Suppressor macrophage treated with lipopolysaccharide for 1 hour (primary cell): Measurements from ENCODE around the gene POLRMT.
"Not testable (repeated sequence)": the region's sequence is repeated elsewhere in the genome, so short reads cannot be mapped to it uniquely, and the experiment has no call there.

Source experiments
- DNase-seq, 3 donors: peaks; one replicate each; pipeline ENCODE4 v3.0.0-alpha.2; 2020 to 2022

Gene POLRMT

DNA sequence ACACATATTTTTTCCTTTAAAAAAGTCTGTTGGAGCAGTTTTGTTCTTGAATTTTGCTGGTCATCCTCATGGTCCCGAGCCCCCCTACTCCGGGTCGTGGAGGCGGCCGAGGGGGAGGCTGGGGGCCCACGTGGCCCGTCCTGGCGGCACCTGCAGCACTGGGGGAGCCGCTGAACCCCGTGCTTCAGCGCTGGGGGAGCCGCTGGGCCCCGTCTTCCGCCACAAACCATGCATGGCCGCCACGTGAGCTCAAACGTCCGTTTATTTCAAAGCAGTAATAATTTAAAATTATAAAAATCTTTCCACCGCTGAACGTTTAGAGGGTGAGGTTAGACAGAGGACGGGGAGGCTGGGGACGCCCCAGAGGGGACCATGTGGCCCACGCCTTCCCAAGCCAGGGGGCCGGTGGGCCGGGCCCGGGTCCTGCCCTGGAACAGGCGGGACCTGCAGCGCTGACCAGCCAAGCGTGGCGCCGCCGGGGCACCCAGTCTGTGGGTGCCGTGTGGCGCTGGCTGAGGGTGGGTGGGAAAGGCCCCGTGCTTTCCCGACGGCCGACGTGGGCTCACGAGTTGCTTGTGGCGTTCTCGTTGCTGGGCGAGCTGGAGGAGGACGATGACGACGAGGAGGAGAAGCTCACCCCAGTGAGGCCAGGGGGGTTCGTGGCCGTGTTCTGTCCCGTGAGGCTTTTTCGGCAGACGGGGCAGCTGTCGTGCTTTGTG is 14.4 kb upstream of the POLRMT start:
- DNase-seq = no peak

DNA sequence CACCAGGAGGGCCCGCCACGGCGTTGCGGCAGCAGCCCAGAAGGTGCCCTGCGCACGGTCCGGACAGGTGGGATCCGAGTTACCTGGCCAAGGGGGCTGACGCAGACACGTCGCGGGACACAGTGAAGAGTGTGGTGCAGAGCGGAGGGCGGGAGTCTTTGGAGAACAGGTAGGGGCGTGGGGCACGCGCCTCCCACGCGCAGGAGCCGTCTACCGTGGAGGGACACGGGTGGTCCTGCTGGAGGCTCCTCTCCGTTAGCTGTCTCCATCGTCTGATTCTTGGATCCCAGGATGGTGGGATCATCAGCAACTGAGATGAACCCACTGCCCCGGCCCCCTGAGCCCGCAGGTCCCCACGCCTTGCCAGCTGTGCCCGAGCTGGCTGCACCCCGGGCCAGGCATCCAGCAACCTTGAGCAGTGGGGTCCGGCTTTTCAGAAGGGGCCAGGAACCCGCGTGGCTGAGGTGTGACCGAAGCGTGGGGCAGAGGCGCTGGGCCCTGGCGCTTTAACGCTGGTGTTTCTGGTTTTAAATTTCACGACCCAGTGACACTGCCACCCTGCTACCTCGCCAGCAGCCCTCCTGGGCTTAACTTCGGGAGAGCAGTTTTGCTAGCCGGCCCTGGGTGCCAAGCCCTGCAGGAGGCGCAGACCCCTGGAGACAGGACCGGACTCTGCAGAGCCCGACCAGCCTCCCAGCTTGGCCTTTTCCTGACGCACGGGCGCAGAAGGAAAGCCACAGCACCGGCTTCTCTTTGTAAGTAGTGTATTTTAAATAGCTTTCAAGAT is 13.6 kb upstream of the POLRMT start:
- DNase-seq = no peak

DNA sequence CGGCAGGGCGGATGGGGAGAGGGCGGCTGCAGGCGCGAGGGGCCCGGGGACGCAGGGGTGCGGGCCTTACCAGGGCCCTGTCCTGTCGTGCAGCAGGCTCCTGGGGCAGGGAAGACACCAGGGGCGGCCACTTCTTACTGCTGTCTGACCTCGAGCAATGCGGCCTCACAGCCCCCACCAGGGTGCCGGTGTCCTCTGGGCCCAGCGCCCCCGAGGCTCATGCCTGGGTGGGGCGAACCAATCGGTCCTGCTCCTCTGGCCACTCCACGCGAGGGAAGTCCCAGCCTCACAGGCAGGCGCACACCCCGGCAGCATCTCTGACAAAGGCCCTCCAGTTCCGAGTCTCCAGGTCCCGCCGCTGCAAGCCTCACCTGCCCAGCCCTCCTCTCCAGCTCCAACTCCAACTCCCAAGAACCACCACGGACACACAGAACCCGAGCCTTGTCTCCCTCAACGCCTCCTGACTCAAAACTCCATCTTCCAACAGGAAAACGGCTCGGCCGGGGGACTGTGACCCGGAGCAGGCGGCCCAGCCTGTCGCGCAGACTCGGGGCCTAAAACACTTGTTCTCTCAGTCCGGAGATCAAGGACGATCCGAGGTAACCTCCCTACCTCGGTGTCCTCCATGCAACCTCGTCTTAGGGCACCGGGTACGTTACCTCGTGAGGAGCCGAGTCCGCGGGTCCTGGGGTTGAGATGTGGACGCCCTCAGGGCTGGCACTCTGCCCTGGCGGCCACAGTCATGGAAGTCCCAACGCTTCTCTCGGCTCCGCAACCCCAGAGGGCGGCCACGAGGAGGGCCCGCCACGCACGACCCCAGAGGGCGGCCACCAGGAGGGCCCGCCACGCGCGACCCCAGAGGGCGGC is 12.8 kb upstream of the POLRMT start:
- no peak for DNase-seq

DNA sequence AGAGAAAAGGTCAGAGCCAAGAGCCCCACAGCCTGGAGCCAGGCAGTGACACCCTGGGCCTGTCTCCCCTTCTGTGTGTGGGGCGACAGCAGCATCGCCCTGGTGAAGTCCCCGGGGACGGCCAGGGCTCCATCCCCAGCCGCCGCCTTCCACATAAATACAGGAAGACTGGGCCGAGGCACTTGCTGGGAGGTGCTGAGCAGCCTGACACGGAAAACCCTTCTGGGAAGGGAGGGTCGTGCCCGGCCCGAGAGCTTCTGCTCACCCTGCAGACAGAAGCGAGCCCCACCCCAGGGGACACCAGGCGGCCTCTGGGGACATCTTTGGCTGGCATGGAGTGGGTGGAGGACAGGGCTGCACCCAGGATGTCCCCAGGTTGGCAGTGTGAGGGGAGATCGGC is 11.5 kb upstream of the POLRMT start:
- DNase-seq = no peak

DNA sequence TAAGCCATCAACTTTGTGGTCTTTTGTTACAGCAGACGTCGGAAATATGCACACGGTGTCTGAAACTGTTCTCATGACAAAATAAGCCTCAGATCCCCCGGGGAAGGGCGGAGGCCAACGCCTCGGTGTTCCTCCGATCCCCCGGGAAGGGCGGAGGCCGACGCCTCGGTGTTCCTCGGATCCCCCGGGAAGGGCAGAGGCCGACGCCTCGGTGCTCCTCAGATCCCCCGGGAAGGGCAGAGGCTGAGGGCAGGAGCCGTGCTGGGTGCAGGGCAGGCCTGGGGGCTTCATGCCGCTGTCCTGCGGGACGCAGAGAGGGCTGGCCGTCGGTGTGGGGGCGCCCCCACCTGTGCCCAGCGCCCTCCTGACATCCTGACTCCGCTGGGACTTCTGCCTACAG is 11.0 kb upstream of the POLRMT start:
- DNase-seq = no peak

DNA sequence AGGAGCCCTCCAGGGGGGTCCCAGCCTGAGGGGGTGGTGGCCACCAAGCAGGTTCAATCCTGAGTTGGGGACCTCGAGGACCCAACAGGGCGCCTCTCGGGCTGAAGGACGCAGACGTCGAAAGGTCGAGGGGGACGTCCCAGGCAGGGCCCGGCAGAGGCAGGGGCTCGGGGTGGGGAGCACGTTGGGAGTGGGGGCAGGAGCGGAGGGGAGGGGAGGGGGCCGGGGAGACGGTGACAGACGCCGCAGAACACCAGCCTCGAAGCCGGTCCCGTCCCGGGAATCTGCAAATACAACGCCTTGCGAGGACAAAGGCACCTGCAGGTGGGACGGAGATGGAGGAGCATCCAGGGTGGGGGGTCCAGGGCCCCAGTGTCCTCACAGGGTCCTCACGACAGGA is 10.4 kb upstream of the POLRMT start:
- no peak for DNase-seq

DNA sequence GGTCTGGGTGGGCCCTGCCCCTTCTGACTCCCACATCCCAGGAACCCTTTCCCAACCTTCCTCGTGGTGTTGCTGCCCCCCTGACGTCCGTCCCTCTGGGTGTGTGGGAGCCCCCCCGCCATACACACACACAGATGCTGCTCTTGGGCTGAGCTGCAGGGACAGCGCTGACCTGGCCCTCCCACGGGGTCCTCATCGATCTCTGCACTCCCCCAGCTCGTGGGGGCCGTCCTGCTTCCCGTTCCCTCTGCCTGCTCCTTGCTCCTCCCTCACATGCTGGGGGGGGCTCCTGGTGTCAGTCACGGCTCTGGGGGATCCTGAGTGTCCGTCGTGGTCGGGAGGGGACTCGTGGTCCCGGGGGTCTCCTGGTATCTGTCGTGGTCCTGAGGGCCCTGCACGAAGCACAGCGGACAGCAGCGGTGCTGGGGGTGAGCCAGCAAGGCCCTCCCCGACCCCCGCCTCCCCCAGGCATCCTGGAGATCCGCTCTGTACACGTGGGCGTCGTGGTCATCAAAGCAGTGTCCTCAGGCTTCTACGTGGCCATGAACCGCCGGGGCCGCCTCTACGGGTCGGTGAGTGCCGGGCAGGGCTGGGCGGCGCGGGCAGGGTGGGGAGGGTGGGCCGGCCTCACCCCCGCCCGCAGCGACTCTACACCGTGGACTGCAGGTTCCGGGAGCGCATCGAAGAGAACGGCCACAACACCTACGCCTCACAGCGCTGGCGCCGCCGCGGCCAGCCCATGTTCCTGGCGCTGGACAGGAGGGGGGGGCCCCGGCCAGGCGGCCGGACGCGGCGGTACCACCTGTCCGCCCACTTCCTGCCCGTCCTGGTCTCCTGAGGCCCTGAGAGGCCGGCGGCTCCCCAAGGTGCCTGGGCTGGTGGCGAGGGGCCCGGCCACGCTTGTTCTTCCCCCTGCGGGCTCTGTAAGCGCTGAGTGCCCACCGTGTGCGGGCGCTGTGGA is 9.7 kb upstream of the POLRMT start:
- no peak for DNase-seq

DNA sequence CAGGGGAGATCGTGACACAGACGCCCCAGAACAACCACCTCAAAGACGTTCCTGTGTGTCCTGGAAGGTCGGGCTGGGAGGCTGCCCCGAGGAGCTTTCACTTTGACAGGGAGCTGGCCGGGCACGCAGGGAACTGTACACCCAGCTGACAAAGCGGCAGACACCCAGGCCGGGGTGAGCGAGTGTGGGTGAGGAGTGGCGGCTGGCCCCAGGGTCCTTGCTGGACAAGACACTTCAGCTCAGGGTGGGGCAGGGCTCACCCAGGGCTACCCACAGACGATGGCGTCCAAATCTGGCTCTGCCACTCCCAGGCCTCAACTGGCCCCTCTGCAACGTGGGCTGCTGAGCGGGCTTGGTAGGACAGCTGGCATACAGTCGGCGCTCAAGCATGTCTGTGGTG is 8.4 kb upstream of the POLRMT start:
- no peak for DNase-seq

DNA sequence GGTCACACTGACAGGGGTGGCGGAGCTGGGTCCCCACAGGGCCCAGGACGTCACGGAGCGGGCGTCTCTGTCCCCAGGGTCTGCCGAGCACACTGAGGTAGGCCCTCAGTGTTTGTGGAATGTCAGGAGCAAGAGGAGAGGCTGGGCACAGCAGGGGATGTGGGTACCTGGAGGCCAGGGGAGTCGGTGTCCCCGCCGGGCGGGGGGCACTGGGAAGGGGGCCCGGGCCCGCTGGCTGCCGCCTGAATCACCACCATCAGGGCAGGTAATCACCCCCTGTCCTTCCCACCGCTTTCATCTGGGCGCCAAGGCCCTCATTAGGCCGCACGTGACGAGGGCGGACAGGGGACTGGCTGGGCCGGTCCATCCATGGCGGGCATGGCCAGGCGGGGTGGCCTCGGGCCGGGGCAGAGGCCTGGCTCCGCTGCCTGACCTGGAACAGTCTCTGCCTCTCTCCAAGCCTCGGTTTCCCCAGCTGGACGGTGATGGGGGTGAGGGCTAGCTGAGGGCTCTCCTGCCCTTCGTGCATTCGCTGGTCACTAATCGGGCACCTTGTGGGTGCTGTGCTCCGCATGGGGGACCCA is 7.4 kb upstream of the POLRMT start:
- no peak for DNase-seq

DNA sequence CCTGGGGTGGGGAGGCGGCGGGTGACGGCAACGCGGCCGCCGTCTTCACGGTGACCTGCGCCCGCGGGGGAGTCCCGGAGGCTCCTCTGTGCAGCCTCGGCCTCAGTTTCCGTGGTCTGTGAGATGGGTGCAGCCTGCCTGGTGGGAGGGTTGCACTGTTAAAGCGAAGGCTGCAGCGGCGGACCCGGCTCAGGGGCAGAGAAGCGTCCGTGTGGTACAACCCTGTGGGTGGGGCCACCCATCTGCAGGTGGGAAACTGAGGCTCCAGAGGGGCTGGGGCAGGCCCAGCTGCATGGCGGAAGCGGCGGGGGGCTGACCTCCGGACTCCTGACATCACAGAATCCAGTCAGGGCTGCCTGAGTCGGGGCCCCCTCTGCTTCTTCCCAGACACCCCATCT is 6.8 kb upstream of the POLRMT start:
- no peak for DNase-seq

DNA sequence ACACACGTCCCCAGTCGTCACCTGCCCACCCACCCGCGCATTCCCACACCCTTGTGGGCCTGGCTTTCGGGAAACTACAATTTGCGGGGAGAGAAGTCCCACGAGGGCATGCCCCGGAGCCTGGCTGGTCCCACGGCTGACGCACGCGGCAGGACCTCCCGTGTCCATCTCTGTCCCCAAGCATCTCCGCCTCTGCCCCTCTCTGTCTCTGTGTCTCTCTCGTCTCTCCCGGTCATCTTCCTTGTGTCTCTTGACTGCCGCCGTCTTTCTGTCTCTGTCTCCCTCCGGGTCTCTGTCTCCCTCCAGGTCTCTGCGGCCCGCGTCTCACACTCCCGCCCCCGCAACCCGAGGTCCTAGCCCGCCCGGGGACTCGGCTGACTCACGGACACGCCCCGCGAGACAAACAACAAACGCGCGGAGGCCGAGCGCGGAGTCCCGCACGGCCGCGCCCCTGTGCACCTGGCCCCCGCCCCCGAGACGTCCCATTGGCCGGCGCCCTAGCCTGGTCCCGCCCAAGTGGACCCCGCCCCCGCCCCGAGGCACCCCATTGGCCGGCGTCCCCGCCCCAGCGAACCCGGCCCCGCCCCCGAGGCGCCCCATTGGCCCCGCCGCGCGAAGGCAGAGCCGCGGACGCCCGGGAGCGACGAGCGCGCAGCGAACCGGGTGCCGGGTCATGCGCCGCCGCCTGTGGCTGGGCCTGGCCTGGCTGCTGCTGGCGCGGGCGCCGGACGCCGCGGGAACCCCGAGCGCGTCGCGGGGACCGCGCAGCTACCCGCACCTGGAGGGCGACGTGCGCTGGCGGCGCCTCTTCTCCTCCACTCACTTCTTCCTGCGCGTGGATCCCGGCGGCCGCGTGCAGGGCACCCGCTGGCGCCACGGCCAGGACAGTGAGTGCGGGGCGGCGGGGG is 6.2 kb upstream of the POLRMT start, which contains the start of gene FGF22:
FGF22 (plus strand) TSS at position 627 of the 908 bp plus-strand sequence; CDS start at position 674, 47 bp downstream.
- DNase-seq = peak; percentile 92 to 99 (median 99)

DNA sequence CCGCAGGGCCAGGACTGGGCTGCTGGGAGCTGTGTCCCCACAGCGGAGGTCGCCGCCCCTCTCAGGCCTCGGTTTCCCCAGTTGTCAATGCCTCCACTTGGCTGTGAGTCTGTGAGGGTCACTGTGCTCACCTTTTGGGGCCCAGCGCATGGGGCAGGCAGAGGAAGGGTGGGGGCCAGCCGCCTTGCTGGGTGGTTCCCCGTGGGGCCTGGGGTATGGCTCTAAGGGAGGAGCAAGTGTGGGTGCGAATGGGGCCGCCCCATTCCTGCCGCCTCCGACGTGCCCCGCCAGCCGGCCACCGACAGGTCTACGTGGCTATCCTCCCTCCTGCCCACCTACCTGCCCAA is 5.5 kb upstream of the POLRMT start:
- no peak for DNase-seq

DNA sequence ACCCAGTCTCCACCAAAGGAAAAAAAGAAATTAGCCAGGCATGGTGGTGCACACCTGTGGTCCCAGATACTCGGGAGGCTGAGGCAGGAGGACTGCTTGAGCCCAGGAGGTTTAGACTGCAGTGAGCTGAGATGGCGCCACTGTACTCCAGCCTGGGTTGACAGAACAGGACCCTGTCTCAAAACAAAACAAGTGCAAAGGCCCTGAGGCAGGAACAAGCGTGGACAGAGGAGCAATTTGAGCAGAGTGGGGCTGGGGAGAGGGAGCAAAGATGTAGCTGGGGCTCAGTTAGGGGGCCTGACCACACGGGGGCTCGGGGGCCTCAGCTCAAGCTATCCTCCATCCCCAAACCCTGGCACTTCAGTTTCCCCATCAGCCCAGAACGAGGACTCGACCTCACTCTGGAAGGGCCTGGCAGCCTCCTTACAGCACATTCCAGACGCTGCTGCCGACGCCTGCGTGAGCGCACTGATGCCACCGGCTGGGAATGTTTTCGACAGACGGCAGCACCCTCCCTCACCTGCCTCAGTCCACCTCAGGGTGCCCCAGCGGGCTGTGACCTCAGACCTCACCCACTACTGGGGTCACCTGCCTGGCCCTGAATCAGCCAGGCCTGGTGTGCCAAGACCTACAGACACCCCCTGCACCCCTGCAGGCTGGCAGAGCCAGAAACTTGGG is 1.8 kb upstream of the POLRMT start:
- no peak for DNase-seq

DNA sequence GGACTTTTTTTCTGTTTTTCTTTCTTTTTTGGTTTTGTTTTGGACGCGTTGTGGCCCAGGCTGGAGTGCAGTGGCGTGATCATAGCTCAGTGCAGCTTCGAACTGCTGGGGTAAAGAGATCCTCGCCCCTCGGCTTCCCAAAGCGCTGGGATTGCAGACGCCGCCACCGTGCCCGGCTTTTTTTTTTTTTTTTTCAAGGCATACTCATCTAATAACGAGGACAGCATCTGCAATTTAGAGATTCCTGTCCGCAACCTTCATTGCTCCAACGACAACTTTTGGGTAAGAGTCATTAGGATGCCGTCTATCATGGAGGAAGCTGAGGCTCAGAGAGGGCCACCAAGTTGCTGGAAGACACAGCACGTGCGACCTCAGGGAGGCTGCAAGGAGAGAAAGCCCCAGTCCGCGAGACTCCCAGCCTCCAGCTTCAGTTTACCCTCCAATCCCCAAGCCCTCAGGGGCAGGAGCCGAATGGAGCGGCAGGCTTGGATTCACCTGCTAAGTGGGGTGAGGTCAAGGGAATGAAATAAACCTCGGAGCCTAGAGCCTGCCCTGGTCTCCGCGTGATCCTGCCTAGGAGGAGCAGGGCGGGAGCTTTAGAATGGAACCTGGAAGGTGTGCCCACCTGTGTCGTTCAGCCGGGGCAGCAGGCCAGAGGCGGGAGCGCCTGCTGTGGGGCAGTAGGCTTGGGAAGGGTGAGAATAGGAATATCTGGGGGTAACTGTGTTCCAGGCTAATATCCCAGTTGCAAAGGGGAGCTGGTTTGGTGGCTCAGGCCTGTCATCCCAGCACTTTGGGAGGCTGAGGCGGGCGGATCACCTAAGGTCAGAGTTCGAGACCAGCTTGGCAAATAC is 676 bp upstream of the POLRMT start:
- peak in 1 of 3 donors; percentile 15 for DNase-seq

DNA sequence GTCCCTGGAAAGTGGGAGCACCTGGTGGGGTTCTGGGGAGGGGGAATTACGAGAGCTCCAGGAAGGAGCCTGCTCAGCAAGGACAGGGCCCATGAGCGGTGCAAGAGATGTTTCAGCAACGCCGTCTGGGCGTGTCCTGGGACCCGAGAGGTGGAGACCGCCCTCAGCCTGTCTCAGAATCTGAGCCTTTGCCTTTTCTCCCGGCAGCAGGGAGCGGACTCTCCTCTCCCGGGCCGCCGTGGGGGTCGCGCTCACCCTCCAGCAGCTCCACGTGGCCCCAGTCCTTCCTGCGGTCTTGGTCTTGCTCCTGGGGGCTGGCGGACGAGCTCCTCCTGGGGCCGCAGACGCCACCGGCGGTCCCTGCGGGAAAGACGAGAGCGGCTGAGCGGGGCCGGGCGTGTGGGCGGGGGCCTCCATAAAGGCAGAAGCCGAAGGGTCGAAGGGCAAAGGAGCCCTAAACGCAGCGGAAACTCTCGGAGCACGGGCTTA is 714 bp downstream of the POLRMT start:
- peak; percentile 72 to 92 (median 79) for DNase-seq

DNA sequence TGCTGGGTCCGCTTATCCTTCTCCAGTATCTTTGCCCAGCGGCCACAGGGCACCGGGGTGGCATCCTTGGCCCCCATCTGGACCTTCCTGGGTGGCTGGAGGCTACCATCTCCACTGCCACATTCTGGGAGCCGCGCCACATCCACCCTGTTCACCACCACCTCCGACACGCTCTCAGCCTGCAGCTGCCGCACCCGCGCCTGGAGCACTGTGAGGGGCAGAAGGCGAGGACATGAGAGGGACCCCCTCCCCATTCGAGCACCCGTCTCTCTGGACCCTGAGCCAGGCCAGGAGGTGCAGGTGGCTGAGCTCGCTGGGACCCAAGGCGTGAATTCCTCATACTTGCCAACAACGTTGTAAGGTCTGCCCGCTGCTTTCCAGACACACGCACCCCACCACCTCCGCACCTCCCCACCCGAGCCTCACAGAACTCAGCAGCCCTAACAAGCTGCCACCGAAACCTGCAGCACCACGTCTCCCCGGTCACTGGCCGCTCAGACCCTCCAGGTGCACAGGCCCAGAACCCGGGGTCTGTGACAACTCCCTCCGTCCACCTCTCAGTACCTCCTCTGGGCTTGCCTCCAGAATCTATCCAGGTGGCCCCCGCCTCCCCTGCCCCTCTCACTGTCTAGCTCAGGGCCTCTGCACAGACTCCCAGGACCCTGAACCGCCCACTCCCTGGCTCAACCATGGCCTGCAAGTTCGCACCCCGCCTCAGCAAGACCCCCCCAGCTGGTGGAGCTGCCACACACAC is 3.2 kb downstream of the POLRMT start:
- no peak for DNase-seq

DNA sequence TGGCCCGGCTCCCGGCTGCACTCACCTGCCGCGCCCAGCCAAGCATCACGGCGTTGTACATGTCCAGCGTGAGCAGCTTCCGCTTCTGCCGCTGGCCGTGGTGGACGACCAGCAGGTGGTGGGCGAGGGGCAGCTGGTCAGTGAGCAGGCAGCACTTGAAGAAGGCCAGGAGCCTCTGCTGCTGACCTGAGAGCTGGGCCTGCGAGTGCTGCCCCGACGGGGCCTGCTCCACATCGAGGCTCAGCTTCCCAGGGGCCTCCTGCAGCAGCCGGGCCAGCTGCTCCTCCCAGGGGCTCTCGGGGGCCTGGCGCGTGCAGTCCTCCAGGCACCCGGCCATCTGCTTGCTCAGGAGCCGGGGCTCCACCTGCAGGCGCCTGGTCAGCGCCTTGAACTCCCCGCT is 3.8 kb downstream of the POLRMT start:
- DNase-seq = not testable (repeated sequence)

DNA sequence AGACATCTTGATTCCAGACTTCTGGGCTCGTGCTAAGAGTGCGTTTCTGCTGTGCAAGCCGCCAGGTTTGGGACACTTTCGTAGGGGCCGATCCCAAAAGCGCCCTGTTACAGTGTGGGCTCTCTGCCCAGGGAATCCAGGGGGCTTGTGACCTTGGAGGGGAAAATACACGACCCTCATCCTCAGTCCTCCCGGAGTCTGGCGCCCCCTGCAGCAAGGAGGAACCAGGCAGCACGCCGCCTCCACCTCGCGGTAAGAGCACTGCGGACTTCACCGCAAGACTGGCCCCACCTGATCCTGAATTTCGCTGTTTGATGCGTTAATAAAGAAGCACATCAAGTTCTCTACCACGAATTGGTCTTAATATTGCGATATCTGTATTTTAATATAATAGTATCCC is 5.2 kb downstream of the POLRMT start:
- peak in 1 of 3 donors; percentile 28 for DNase-seq
